Peyer's patch (tissue), 4 donors: ENCODE data around the gene NEDD4L.

Source experiments
- CTCF ChIP-seq, 6 experiments: fragments of 450-650 bp in 4 of 6; fragments of 200-600 bp in 2 of 6; sonication (generic) in 1 of 6; IDR thresholded peaks; one replicate each; pipeline ENCODE4 v1.5.1; 2017 to 2019; ENCODE audit warnings: antibody characterized with exemption in 6 of 6, mild to moderate bottlenecking in 3 of 6, moderate library complexity in 1 of 6
- POLR2A ChIP-seq, 2 donors: fragments of 450-650 bp; IDR thresholded peaks; one replicate each; pipeline ENCODE4 v1.5.1; 2017; ENCODE audit warnings: antibody characterized with exemption in 2 of 2, mild to moderate bottlenecking in 2 of 2, moderate library complexity in 2 of 2

GRCh38 chr18:58116818-58117217 lies 72.8 kb downstream of the NEDD4L start:
- no peak for TF ChIP-seq CTCF (IDR thresholded peaks at IDR 0.05)
- TF ChIP-seq POLR2A (IDR thresholded peaks at IDR 0.05), result no peak
